Loucy (cell line): Measurements from ENCODE around the gene C2.

ENCODE experiments used
- EZH2phosphoT487 ChIP-seq: fragments of 200-600 bp; IDR thresholded peaks from 2 replicates; pipeline ENCODE4 v1.6.1; 2018; ENCODE audit warnings: antibody characterized with exemption, mild to moderate bottlenecking, moderate library complexity, borderline replicate concordance
- TF ChIP-seq, protein P1 (sequence below): fragments of 200-600 bp; sonication (generic); conservative IDR thresholded peaks from 2 replicates; pipeline ENCODE4 v1.5.1; 2014; ENCODE audit warnings: mild to moderate bottlenecking, antibody characterized with exemption, low read length

DNA sequence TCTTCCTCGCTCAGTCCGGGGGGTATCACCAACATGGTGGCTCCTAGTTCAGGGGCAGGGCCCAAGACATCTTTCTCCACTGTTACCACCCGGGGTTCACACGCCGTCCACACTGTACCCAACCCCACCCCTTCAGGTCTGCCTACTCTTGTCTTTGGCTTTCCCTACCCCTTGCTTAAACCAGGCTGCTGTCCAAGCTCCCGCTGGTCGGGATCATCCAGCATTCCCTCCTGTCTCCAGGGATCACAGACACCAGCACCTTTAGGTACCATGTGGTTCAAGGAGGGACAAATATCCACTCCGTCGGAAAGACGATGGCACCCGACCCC, 30.9 kb downstream of the C2 start:
- TF ChIP-seq, protein P1, sequence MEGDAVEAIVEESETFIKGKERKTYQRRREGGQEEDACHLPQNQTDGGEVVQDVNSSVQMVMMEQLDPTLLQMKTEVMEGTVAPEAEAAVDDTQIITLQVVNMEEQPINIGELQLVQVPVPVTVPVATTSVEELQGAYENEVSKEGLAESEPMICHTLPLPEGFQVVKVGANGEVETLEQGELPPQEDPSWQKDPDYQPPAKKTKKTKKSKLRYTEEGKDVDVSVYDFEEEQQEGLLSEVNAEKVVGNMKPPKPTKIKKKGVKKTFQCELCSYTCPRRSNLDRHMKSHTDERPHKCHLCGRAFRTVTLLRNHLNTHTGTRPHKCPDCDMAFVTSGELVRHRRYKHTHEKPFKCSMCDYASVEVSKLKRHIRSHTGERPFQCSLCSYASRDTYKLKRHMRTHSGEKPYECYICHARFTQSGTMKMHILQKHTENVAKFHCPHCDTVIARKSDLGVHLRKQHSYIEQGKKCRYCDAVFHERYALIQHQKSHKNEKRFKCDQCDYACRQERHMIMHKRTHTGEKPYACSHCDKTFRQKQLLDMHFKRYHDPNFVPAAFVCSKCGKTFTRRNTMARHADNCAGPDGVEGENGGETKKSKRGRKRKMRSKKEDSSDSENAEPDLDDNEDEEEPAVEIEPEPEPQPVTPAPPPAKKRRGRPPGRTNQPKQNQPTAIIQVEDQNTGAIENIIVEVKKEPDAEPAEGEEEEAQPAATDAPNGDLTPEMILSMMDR, result no peak
- no peak for TF ChIP-seq EZH2phosphoT487
